ENCODE results near the gene FAM89B.
"Not testable (repeated sequence)": the region's sequence is repeated elsewhere in the genome, so short reads cannot be mapped to it uniquely, and the experiment has no call there.

The FAM89B gene

GRCh38 chr11:65572356-65573051, at the start of gene FAM89B:
FAM89B (plus strand) TSS chr11:65572538; CDS start chr11:65572670, 132 bp downstream.
- peak; percentile 96 for DNase-seq

DNA sequence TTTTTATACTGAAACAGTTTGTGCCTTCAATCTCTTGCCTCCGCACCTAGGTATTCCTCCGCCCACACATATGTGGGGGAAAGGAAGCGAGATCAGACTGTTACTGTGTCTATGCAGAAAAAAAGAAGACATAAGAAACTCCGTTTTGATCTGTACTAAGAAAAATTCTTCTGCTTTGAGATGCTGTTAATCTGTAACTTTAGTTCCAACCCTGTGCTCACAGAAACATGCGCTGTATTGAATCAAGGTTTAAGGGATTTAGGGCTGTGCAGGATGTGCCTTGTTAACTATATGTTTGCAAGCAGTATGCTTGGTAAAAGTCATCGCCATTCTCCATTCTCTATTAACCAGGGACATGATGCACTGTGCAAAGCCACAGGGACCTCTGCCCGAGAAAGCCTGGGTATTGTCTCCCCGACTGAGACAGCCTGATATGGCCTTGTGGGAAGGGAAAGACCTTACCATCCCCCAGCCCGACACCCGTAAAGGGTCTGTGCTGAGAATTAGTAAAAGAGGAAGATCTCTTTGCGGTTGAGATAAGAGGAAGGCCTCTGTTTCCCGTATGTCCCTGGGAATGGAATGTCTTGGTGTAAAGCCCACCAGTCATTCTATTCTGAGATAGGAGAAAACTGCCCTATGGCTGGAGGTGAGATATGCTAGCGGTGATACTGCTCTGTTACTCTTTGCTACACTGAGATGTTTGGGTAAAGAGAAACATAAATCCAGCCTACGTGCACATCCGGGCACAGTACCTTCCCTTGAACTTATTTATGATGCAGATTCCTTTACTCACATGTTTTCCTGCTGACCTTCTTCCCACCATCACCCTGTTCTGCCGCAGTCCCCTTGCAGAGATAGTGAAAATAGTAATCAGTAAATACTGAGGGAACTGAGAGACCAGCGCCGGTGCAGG, 49.4 kb upstream of the FAM89B start:
- peak; percentile 83 for DNase-seq

- not testable (repeated sequence) for DNase-seq
Observed at GRCh38 chr11:65523631-65523968, 48.7 kb upstream of the FAM89B start.

DNA sequence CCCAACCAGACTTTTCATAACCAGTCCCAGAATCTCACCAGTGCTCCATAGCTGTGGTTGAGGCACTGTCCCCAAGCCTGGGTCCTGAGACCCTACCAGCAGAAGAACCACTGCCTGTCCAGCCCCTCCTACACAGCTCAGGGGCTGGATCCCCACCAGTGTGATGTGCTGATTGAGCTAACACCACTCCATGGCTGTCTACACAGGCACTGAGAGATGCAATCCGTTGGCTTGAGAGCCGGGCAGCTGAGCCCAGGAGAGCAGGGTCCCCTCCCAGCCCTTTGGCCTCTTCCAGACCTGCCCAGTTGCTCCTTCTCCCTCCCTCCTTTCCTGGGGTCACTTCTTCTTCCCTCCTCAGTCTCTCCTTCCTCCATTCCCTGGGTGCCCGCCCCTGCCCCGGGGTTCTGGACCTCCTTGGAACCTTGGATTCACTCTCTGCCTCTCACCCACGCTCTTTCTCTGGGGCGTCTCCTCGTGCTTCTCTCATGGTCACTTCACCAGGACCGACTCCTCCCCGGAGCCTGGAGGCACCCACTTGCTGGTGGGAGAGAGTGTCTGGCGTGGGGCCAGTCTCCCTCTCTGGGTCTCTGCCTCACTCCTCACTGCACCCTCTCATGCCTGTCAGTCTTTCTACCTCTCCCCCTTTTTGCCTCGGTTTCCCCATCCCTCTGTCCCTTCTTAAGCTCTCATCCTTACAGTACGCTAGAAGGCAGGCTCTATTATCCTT, 48.2 kb upstream of the FAM89B start:
- DNase-seq, result no peak

- peak; percentile 86 for DNase-seq
Observed at GRCh38 chr11:65524741-65525545, 47.4 kb upstream of the FAM89B start, which contains the start of gene SCYL1. SCYL1 (plus strand) TSS chr11:65525083; CDS start chr11:65525154, 71 bp downstream.

DNA sequence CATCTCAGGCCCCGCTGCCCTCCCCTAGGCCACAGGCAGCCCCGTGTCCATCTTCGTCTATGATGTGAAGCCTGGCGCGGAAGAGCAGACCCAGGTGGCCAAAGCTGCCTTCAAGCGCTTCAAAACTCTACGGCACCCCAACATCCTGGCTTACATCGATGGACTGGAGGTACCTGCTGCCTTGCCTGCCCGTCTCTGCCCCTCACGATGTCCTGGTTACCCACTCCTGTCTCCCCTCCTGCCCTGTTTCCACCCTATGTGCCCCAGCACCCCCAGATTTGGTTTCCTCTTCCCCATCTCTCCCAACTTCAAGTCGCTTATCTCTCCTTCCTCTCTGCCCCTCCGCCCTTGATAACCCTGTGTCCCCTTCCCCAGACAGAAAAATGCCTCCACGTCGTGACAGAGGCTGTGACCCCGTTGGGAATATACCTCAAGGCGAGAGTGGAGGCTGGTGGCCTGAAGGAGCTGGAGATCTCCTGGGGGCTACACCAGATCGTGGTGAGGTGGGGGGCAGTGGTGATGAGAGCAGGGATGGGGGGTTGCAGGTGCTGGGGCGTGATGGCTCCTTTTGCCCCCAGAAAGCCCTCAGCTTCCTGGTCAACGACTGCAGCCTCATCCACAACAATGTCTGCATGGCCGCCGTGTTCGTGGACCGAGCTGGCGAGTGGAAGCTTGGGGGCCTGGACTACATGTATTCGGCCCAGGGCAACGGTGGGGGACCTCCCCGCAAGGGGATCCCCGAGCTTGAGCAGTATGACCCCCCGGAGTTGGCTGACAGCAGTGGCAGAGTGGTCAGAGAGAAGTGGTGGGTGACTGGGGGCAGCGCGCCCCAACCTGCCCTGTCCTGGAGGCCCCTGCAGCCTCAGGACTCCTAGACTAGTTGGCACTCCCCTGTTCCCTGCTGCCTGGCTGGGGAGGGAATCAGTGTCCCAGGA, 46.5 kb upstream of the FAM89B start:
- peak; percentile 42 for DNase-seq

DNA sequence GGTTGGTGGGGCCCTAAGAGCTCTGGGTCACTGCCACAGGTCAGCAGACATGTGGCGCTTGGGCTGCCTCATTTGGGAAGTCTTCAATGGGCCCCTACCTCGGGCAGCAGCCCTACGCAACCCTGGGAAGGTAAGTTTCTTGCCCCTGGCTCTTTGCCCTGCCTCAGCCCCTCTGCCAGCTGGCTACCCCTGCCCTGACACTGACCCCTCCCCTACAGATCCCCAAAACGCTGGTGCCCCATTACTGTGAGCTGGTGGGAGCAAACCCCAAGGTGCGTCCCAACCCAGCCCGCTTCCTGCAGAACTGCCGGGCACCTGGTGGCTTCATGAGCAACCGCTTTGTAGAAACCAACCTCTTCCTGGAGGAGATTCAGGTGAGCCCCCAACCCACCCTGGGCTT, 45.6 kb upstream of the FAM89B start:
- no peak for DNase-seq

GRCh38 chr11:65528819-65529350, 43.5 kb upstream of the FAM89B start:
- DNase-seq, result no peak

DNA sequence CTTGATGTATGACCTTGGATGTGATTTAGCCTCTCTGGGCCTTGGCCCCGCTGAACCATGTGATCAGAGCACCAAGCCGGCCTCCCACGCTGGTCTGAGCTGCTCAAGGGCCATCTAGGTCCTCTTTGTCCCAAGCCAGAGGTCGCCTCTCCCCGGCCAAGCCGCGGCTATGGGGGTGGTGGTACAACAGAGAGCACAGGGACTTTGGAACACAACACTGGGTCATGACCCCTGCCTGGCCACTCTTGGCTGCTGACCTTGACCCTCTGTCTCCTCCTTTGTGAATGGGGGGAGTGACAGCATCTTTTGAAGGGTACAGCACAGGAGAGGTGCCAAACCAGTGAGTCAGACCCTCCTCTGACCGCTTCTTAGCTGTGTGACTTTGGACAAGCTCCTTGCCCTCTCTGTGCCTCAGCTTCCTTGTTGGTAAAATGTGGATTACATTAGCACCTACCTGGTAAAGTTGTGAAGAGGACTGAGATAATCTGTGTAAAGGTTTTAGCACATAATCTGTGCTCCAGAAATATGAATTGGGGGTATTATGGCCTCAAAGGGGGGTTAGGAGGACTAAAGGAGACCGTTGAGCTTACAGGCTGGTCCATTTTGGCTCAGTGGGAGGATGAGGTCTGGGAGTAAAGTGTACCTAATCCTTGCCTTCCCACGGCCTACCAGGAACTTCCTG, 42.7 kb upstream of the FAM89B start:
- no peak for DNase-seq

DNA sequence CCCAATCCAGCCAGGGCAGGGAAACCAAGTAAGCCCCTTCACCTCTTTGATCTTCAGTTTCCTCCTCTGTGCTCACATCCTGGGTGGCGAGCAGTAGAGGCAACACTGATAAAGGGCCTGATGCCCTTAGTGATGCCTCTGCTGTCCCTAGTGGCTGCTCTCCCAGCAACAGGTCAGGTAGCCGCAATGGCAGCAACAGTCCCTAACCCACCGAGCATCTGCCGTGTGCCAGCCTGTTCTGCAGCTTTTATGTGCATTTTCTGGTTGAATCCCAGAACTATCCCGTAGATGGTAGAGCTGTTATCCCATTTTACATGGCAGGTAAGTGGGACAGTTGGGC, 42.2 kb upstream of the FAM89B start:
- peak; percentile 73 for DNase-seq

- DNase-seq, result no peak
Observed at GRCh38 chr11:65532388-65533064, 39.8 kb upstream of the FAM89B start.

DNA sequence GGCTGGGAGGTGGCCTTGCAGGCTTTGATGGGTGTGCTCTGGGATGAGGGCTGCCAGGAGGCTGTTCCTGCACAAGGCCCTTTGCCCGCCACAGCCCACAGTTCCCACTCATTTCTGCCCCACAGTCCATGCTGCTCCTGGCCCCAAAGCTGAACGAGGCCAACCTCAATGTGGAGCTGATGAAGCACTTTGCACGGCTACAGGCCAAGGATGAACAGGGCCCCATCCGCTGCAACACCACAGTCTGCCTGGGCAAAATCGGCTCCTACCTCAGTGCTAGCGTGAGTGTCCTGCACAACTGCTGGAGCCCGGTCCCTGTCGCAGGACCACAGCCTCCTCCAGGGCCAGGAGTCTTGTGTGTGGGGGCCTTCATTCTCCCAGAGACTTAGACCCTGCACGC, 37.2 kb upstream of the FAM89B start:
- DNase-seq, result no peak

- no peak for DNase-seq
Observed at GRCh38 chr11:65536412-65537295, 35.7 kb upstream of the FAM89B start.

DNA sequence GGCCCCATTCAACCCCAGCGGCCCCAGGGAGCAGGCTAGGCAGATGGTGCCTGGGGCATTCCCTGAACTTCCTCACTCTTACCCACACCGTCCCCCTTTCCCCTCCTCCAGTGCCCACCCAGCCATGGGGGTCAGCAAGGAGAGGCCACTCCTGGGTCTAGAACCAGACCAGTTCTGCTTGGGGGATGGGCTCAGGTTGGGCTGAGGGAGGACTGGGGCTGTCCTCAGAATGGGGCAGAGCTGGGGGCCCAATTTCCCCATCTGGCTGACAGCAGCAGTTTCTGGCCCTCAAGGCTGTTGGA, 35.1 kb upstream of the FAM89B start:
- DNase-seq, result no peak

DNA sequence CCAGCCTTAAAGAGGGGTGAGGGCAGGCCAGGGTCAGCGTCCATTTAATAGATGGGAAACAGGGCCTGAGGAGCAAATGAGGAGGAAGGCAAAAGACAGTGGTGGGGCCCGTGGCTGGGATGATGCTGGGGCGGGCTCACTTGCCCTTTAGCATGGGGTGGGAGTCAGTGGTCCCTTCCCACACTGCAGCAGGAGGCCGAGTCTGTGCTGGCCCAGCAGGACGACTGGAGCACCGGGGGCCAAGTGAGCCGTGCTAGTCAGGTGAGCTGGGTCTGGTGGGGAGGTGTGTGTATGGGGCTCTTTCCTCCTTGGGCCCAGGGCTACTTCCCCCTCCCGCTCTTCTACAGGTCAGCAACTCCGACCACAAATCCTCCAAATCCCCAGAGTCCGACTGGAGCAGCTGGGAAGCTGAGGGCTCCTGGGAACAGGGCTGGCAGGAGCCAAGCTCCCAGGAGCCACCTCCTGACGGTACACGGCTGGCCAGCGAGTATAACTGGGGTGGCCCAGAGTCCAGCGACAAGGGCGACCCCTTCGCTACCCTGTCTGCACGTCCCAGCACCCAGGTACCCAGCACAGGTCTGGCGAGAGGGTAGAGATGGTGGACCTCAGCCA, 34.6 kb upstream of the FAM89B start:
- DNase-seq, result no peak

GRCh38 chr11:65538232-65538914, 34.0 kb upstream of the FAM89B start:
- DNase-seq, result no peak

GRCh38 chr11:65538915-65539743, 33.2 kb upstream of the FAM89B start:
- DNase-seq, result no peak

All from hematopoietic multipotent progenitor cell treated with erythropoietin and hydrocortisone succinate and interleukin-3 and kit ligand, for 6 days (in vitro differentiated cells).